Measurements from ENCODE around the gene ZNF830. TPM values are rescaled to one million over a fixed set of nuclear protein-coding genes. Genes with fewer than 3 reads are reported as not detected.

The ZNF830 gene
- total RNA-seq, 1 donor from 2014 or later: 8.6 TPM

DNA sequence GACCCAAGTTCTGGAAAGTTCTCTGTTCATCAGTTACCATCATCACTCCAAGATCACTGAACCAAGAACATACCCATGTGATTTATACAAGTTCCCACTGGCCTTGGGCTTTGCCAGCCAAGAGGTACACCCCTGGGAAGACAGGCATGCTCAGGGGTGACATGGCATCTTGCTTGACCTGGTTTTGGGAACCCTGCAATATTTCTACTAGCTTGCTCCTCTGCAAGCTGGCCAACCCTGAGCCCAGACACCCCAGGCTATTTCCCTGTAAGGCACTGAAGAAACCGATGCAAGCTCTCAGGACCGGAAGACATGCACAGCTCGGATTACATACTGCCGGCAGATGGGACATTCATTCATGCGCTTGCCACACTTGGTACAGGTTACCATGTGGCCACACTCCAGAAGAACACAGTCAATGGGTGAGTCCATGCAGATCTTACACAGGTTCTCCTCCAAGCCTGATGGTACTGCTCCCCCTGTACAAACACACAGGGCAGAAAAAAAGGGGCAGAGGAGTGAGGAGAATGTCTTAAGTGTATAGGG, 50.4 kb downstream of the ZNF830 start:
- Mint-ChIP-seq H3K4me1 (ENCODE audit: low read depth, unreplicated experiment) (no peaks in the 10 kb centered on the region), H3K9me3 (ENCODE audit: unreplicated experiment) (no peaks in the 10 kb centered on the region), H3K27ac (ENCODE audit: unreplicated experiment) (no peak overlapping the region), H3K36me3 (ENCODE audit: low read depth, unreplicated experiment) (peaks cover 24% of the 10 kb centered on the region), H3K4me3 (ENCODE audit: unreplicated experiment) (no peak overlapping the region), H3K27me3 (ENCODE audit: low read depth, unreplicated experiment) (no peaks in the 10 kb centered on the region)
- Histone ChIP-seq H3K27ac (ENCODE audit: low read depth, low read length) (no peak overlapping the region), H2AFZ (ENCODE audit: low read depth, low read length) (no peak overlapping the region), H3K79me2 (ENCODE audit: insufficient read depth, low read length) (no peaks in the 10 kb centered on the region), H4K20me1 (ENCODE audit: insufficient read depth, low read length) (no peaks in the 10 kb centered on the region), H3K4me3 (ENCODE audit: insufficient read depth, low read depth, low read length) (no peak overlapping the region), H3K27me3 (ENCODE audit: insufficient read depth, low read length) (no peaks in the 10 kb centered on the region), H3K36me3 (ENCODE audit: insufficient read depth, low read length) (peaks cover 29% of the 10 kb centered on the region), H3K4me2 (ENCODE audit: low read length) (no peak overlapping the region), H3K4me1 (ENCODE audit: insufficient read depth, low read length) (no peaks in the 10 kb centered on the region), H3K9ac (ENCODE audit: low read length) (no peak overlapping the region), H3K9me3 (ENCODE audit: insufficient read depth, low read depth, low read length) (no peaks in the 10 kb centered on the region)
- TF ChIP-seq EZH2 (IDR thresholded peaks at IDR 0.05; ENCODE audit: insufficient read depth, low read length): no peak
- TF ChIP-seq, protein P1, sequence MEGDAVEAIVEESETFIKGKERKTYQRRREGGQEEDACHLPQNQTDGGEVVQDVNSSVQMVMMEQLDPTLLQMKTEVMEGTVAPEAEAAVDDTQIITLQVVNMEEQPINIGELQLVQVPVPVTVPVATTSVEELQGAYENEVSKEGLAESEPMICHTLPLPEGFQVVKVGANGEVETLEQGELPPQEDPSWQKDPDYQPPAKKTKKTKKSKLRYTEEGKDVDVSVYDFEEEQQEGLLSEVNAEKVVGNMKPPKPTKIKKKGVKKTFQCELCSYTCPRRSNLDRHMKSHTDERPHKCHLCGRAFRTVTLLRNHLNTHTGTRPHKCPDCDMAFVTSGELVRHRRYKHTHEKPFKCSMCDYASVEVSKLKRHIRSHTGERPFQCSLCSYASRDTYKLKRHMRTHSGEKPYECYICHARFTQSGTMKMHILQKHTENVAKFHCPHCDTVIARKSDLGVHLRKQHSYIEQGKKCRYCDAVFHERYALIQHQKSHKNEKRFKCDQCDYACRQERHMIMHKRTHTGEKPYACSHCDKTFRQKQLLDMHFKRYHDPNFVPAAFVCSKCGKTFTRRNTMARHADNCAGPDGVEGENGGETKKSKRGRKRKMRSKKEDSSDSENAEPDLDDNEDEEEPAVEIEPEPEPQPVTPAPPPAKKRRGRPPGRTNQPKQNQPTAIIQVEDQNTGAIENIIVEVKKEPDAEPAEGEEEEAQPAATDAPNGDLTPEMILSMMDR (IDR thresholded peaks at IDR 0.05; ENCODE audit: insufficient read depth, low read depth, low read length): no peak
- FAIRE-seq (no peak), DNase-seq (ENCODE audit: low read depth) (no peak)

Other genes starting within 250 kb of the ZNF830 start
- gene CCT6B, start 80 bp upstream of the ZNF830 start, total RNA-seq: 2.1 and 2.6 TPM in 2 replicates
- 27.8 and 30.7 TPM in 2 replicates for gene LIG3, start 19.0 kb downstream of the ZNF830 start, total RNA-seq
- gene RFFL, start 102.2 kb downstream of the ZNF830 start, total RNA-seq: 9.5 and 11.1 TPM in 2 replicates
- 12.4 and 14.0 TPM in 2 replicates for gene RAD51D, start 158.3 kb downstream of the ZNF830 start, total RNA-seq
- not detected in 2 replicates for gene FNDC8, start 160.1 kb downstream of the ZNF830 start, total RNA-seq
- 18.1 and 19.8 TPM in 2 replicates for gene NLE1, start 180.8 kb downstream of the ZNF830 start, total RNA-seq
- 0.05 TPM in 1 of 2 replicates, not detected in the other for gene UNC45B, start 186.3 kb downstream of the ZNF830 start, total RNA-seq
- gene SLC35G3, start 232.9 kb downstream of the ZNF830 start, total RNA-seq: not detected in 2 replicates

Data from astrocyte (in vitro differentiated cells and primary cell).